GM23338 (cell line): Measurements from ENCODE around the gene TMEM134. TPM values are rescaled to one million over a fixed set of nuclear protein-coding genes. Genes with fewer than 3 reads are reported as not detected.

Experiments used
- ATAC-seq: fragments of 200-7000 bp; cut with Tn5 transposase; 3 replicates; pipeline ENCODE4 v1.9.1; 2020
- DNase-seq: peaks from one replicate; pipeline ENCODE4 v3.0.0-alpha.2; 2015; ENCODE audit warnings: low spot score
- H2AFZ ChIP-seq: fragments of 200-600 bp; sonication (generic); 2 replicates; pipeline ENCODE4 v1.8.0; 2016; ENCODE audit warnings: antibody characterized with exemption, mild to moderate bottlenecking, moderate library complexity
- H3F3A ChIP-seq: fragments of 200-600 bp; sonication (generic); replicated peaks from 2 replicates; pipeline ENCODE4 v1.8.0; 2017; ENCODE audit warnings: antibody characterized with exemption, mixed run types, low read depth
- H3K27ac ChIP-seq: fragments of 200-600 bp; sonication (generic); 2 replicates; pipeline ENCODE4 v1.6.1; 2016; ENCODE audit warnings: low read depth
- H3K27me3 ChIP-seq: fragments of 200-600 bp; sonication (generic); 2 replicates; pipeline ENCODE4 v1.8.0; 2016; ENCODE audit warnings: mild to moderate bottlenecking, mixed run types, moderate library complexity; ENCODE audit not compliant: insufficient read depth
- H3K36me3 ChIP-seq: fragments of 200-600 bp; sonication (generic); 2 replicates; pipeline ENCODE4 v1.8.0; 2016; ENCODE audit warnings: mild to moderate bottlenecking; ENCODE audit not compliant: insufficient read depth
- H3K4me1 ChIP-seq: fragments of 200-600 bp; sonication (generic); 2 replicates; pipeline ENCODE4 v1.8.0; 2016; ENCODE audit warnings: mild to moderate bottlenecking, moderate library complexity; ENCODE audit not compliant: insufficient read depth
- H3K4me2 ChIP-seq: fragments of 200-600 bp; sonication (generic); 2 replicates; pipeline ENCODE4 v1.7.1; 2017; ENCODE audit warnings: mixed run types
- H3K4me3 ChIP-seq: fragments of 200-600 bp; sonication (generic); 2 replicates; pipeline ENCODE4 v1.6.1; 2016; ENCODE audit warnings: mixed run types
- H3K79me2 ChIP-seq: fragments of 200-600 bp; sonication (generic); replicated peaks from 2 replicates; pipeline ENCODE4 v1.8.0; 2017; ENCODE audit warnings: mild to moderate bottlenecking; ENCODE audit not compliant: insufficient read depth
- H3K9me2 ChIP-seq: fragments of 200-600 bp; sonication (generic); 2 replicates; pipeline ENCODE4 v1.8.0; 2017; ENCODE audit not compliant: insufficient read depth
- H4K20me1 ChIP-seq: fragments of 200-600 bp; sonication (generic); replicated peaks from 2 replicates; pipeline ENCODE4 v1.8.0; 2017; ENCODE audit warnings: mild to moderate bottlenecking; ENCODE audit not compliant: insufficient read depth
- H3K27ac Mint-ChIP-seq: 2 replicates; pipeline ENCODE4 v1.8.0; 2020; ENCODE audit warnings: inconsistent platforms, mild to moderate bottlenecking, moderate library complexity, mixed read lengths
- H3K27me3 Mint-ChIP-seq: 3 replicates; pipeline ENCODE4 v1.8.0; 2022; ENCODE audit warnings: low read depth, mild to moderate bottlenecking, moderate library complexity, mixed read lengths, inconsistent platforms; ENCODE audit not compliant: insufficient read depth, poor library complexity
- H3K36me3 Mint-ChIP-seq: 3 replicates; pipeline ENCODE4 v1.8.0; 2021; ENCODE audit warnings: low read depth, mild to moderate bottlenecking, inconsistent platforms, moderate library complexity, mixed read lengths
- H3K4me1 Mint-ChIP-seq: 3 replicates; pipeline ENCODE4 v1.8.0; 2020; ENCODE audit warnings: mild to moderate bottlenecking, inconsistent platforms, mixed read lengths
- H3K4me3 Mint-ChIP-seq: 3 replicates; pipeline ENCODE4 v1.8.0; 2021; ENCODE audit warnings: moderate library complexity, mild to moderate bottlenecking, inconsistent platforms, mixed read lengths
- H3K9me3 Mint-ChIP-seq: 3 replicates; pipeline ENCODE4 v1.8.0; 2020; ENCODE audit warnings: moderate library complexity, mild to moderate bottlenecking, inconsistent platforms, mixed read lengths
- CREB1 ChIP-seq: fragments of 250-450 bp; sonication (Bioruptor Pico); IDR thresholded peaks from 2 replicates; pipeline ENCODE4 v1.5.0; 2020; ENCODE audit warnings: low read depth, mild to moderate bottlenecking, moderate library complexity
- EZH2 ChIP-seq: fragments of 200-600 bp; sonication (generic); IDR thresholded peaks from one replicate; pipeline ENCODE4 v1.8.0; 2017; ENCODE audit warnings: antibody characterized with exemption, mild to moderate bottlenecking, low read depth; ENCODE audit not compliant: unreplicated experiment
- EZH2phosphoT487 ChIP-seq: fragments of 200-600 bp; sonication (generic); IDR thresholded peaks from one replicate; pipeline ENCODE4 v1.8.1; 2018; ENCODE audit warnings: antibody characterized with exemption; ENCODE audit not compliant: unreplicated experiment
- JUNB ChIP-seq: IDR thresholded peaks from one replicate; pipeline ENCODE4 v1.6.1; 2016; ENCODE audit warnings: antibody characterized with exemption; ENCODE audit not compliant: unreplicated experiment
- NANOG ChIP-seq: IDR thresholded peaks from 2 replicates; pipeline ENCODE4 v1.6.1; 2016; ENCODE audit warnings: antibody characterized with exemption, borderline replicate concordance
- POLR2AphosphoS5 ChIP-seq: IDR thresholded peaks from 2 replicates; pipeline ENCODE4 v1.6.1; 2016; ENCODE audit warnings: antibody characterized with exemption, low read depth
- STAT1 ChIP-seq: IDR thresholded peaks from one replicate; pipeline ENCODE4 v1.6.1; 2016; ENCODE audit warnings: antibody characterized with exemption; ENCODE audit not compliant: unreplicated experiment
- ZNF114 ChIP-seq: fragments of 250-450 bp; sonication (Bioruptor Pico); IDR thresholded peaks from 2 replicates; pipeline ENCODE4 v1.5.0; 2020; ENCODE audit warnings: mild to moderate bottlenecking, moderate library complexity
- ZNF331 ChIP-seq: fragments of 250-450 bp; sonication (Bioruptor Pico); IDR thresholded peaks from 2 replicates; pipeline ENCODE4 v1.5.0; 2020; ENCODE audit warnings: low read depth, mild to moderate bottlenecking, moderate library complexity
- polyA plus RNA-seq: library from polyadenylated mRNA; unstranded; fragments of >200 nt; fragmentation: Nextera tagmentation; extraction: Ambion mirVana; gene quantifications from 2 replicates; pipeline ENCODE4 v1.2.1, GENCODE V29; 2016
- total RNA-seq: library from RNA; depleted of rRNA; stranded (reverse); fragments of >200 nt; shearing (Covaris generic); gene quantifications from 2 replicates; pipeline ENCODE4 v1.2.3, GENCODE V29; 2014
- TF ChIP-seq, protein P1 (sequence below): IDR thresholded peaks from one replicate; pipeline ENCODE4 v1.6.1; 2018; ENCODE audit warnings: antibody characterized with exemption; ENCODE audit not compliant: unreplicated experiment
- TF ChIP-seq, protein P2 (sequence below): fragments of 250-450 bp; sonication (Bioruptor Pico); IDR thresholded peaks from 2 replicates; pipeline ENCODE4 v1.5.0; 2020; ENCODE audit warnings: mild to moderate bottlenecking, moderate library complexity
- TF ChIP-seq, protein P3 (sequence below), 2 experiments: fragments of 200-600 bp in 1 of 2; sonication (generic) in 1 of 2; conservative IDR thresholded peaks; 2 replicates each; pipeline versions ENCODE4 v1.5.1 to v1.6.1; 2016 to 2017; ENCODE audit warnings: antibody characterized with exemption in 2 of 2, low read depth in 2 of 2, mild to moderate bottlenecking in 2 of 2, moderate library complexity in 1 of 2
- TF ChIP-seq, protein P4 (sequence below): IDR thresholded peaks from 2 replicates; pipeline ENCODE4 v1.6.1; 2016; ENCODE audit warnings: antibody characterized with exemption

The TMEM134 gene
- total and polyA plus RNA-seq, 2 experiments from 2014 or later: 61.4 to 69.2 TPM

DNA sequence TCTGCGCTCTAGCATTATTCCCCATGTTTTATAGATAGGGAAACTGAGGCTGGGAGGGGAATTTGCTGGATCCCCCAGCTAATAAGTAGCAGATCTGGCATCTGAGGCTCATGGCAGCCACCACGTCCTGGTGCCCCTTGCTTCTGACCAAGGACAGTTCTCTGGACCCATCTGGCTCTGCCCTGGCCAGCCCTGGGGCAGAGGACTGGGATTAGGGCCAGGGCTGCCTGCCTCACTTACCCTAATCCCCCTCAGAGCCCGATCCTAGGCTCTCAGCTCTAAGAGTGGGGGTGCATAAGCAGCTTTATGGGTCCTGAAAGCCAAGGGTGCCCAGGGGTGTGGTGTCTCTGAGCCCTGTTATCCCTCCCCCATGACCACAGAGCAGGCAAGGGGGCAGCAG, 14.0 kb downstream of the TMEM134 start, which contains the start of gene CABP4:
CABP4 (plus strand) TSS at position 301 of the 400 bp plus-strand sequence; CDS start at position 371, 70 bp downstream.
- no peaks in the 10 kb centered on the region for H3F3A ChIP-seq
- H3K79me2 ChIP-seq: no peaks in the 10 kb centered on the region
- no peaks in the 10 kb centered on the region for H3K4me1 ChIP-seq
- Mint-ChIP-seq H3K36me3 (no peaks in the 10 kb centered on the region), H3K9me3 (no peaks in the 10 kb centered on the region), H3K4me1 (no peaks in the 10 kb centered on the region), H3K4me3 (no peak within 1 kb of the TSS; the same call in 2 of the 3 replicates), H3K27ac (no peak within 1 kb of the TSS), H3K27me3 (peaks cover 8% of the 10 kb centered on the region)
- no peaks in the 10 kb centered on the region for H3K36me3 ChIP-seq
- no peaks in the 10 kb centered on the region for H4K20me1 ChIP-seq
- H3K27ac ChIP-seq: no peak within 1 kb of the TSS
- TF ChIP-seq, protein P1, sequence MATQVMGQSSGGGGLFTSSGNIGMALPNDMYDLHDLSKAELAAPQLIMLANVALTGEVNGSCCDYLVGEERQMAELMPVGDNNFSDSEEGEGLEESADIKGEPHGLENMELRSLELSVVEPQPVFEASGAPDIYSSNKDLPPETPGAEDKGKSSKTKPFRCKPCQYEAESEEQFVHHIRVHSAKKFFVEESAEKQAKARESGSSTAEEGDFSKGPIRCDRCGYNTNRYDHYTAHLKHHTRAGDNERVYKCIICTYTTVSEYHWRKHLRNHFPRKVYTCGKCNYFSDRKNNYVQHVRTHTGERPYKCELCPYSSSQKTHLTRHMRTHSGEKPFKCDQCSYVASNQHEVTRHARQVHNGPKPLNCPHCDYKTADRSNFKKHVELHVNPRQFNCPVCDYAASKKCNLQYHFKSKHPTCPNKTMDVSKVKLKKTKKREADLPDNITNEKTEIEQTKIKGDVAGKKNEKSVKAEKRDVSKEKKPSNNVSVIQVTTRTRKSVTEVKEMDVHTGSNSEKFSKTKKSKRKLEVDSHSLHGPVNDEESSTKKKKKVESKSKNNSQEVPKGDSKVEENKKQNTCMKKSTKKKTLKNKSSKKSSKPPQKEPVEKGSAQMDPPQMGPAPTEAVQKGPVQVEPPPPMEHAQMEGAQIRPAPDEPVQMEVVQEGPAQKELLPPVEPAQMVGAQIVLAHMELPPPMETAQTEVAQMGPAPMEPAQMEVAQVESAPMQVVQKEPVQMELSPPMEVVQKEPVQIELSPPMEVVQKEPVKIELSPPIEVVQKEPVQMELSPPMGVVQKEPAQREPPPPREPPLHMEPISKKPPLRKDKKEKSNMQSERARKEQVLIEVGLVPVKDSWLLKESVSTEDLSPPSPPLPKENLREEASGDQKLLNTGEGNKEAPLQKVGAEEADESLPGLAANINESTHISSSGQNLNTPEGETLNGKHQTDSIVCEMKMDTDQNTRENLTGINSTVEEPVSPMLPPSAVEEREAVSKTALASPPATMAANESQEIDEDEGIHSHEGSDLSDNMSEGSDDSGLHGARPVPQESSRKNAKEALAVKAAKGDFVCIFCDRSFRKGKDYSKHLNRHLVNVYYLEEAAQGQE: no peak
- TF ChIP-seq ZNF114 (CRISPR knock-in tag) (no peak), EZH2phosphoT487 (no peak), ZNF331 (CRISPR knock-in tag) (no peak), CREB1 (CRISPR knock-in tag) (no peak), NANOG (no peak), STAT1 (no peak), JUNB (no peak), EZH2 (no peak), POLR2AphosphoS5 (no peak)
- TF ChIP-seq, protein P2, sequence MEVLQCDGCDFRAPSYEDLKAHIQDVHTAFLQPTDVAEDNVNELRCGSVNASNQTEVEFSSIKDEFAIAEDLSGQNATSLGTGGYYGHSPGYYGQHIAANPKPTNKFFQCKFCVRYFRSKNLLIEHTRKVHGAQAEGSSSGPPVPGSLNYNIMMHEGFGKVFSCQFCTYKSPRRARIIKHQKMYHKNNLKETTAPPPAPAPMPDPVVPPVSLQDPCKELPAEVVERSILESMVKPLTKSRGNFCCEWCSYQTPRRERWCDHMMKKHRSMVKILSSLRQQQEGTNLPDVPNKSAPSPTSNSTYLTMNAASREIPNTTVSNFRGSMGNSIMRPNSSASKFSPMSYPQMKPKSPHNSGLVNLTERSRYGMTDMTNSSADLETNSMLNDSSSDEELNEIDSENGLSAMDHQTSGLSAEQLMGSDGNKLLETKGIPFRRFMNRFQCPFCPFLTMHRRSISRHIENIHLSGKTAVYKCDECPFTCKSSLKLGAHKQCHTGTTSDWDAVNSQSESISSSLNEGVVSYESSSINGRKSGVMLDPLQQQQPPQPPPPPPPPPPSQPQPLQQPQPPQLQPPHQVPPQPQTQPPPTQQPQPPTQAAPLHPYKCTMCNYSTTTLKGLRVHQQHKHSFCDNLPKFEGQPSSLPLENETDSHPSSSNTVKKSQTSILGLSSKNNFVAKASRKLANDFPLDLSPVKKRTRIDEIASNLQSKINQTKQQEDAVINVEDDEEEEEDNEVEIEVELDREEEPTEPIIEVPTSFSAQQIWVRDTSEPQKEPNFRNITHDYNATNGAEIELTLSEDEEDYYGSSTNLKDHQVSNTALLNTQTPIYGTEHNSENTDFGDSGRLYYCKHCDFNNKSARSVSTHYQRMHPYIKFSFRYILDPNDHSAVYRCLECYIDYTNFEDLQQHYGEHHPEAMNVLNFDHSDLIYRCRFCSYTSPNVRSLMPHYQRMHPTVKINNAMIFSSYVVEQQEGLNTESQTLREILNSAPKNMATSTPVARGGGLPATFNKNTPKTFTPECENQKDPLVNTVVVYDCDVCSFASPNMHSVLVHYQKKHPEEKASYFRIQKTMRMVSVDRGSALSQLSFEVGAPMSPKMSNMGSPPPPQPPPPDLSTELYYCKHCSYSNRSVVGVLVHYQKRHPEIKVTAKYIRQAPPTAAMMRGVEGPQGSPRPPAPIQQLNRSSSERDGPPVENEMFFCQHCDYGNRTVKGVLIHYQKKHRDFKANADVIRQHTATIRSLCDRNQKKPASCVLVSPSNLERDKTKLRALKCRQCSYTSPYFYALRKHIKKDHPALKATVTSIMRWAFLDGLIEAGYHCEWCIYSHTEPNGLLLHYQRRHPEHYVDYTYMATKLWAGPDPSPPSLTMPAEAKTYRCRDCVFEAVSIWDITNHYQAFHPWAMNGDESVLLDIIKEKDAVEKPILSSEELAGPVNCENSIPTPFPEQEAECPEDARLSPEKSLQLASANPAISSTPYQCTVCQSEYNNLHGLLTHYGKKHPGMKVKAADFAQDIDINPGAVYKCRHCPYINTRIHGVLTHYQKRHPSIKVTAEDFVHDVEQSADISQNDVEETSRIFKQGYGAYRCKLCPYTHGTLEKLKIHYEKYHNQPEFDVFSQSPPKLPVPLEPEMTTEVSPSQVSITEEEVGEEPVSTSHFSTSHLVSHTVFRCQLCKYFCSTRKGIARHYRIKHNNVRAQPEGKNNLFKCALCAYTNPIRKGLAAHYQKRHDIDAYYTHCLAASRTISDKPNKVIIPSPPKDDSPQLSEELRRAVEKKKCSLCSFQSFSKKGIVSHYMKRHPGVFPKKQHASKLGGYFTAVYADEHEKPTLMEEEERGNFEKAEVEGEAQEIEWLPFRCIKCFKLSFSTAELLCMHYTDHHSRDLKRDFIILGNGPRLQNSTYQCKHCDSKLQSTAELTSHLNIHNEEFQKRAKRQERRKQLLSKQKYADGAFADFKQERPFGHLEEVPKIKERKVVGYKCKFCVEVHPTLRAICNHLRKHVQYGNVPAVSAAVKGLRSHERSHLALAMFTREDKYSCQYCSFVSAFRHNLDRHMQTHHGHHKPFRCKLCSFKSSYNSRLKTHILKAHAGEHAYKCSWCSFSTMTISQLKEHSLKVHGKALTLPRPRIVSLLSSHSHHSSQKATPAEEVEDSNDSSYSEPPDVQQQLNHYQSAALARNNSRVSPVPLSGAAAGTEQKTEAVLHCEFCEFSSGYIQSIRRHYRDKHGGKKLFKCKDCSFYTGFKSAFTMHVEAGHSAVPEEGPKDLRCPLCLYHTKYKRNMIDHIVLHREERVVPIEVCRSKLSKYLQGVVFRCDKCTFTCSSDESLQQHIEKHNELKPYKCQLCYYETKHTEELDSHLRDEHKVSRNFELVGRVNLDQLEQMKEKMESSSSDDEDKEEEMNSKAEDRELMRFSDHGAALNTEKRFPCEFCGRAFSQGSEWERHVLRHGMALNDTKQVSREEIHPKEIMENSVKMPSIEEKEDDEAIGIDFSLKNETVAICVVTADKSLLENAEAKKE (CRISPR knock-in tag): no peak
- TF ChIP-seq, protein P3, sequence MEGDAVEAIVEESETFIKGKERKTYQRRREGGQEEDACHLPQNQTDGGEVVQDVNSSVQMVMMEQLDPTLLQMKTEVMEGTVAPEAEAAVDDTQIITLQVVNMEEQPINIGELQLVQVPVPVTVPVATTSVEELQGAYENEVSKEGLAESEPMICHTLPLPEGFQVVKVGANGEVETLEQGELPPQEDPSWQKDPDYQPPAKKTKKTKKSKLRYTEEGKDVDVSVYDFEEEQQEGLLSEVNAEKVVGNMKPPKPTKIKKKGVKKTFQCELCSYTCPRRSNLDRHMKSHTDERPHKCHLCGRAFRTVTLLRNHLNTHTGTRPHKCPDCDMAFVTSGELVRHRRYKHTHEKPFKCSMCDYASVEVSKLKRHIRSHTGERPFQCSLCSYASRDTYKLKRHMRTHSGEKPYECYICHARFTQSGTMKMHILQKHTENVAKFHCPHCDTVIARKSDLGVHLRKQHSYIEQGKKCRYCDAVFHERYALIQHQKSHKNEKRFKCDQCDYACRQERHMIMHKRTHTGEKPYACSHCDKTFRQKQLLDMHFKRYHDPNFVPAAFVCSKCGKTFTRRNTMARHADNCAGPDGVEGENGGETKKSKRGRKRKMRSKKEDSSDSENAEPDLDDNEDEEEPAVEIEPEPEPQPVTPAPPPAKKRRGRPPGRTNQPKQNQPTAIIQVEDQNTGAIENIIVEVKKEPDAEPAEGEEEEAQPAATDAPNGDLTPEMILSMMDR (conservative IDR thresholded peaks at IDR 0.05; ENCODE audit: low read depth in 2 of 2): no peak
- TF ChIP-seq, protein P4, sequence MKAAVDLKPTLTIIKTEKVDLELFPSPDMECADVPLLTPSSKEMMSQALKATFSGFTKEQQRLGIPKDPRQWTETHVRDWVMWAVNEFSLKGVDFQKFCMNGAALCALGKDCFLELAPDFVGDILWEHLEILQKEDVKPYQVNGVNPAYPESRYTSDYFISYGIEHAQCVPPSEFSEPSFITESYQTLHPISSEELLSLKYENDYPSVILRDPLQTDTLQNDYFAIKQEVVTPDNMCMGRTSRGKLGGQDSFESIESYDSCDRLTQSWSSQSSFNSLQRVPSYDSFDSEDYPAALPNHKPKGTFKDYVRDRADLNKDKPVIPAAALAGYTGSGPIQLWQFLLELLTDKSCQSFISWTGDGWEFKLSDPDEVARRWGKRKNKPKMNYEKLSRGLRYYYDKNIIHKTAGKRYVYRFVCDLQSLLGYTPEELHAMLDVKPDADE: no peak
- no peak within 1 kb of the TSS for H3K4me3 ChIP-seq
- no peak within 1 kb of the TSS for H2AFZ ChIP-seq
- no peak within 1 kb of the TSS for H3K4me2 ChIP-seq
- H3K9me2 ChIP-seq: no peaks in the 10 kb centered on the region
- ATAC-seq: no peak
- no peak for DNase-seq
- H3K27me3 ChIP-seq: no peaks in the 10 kb centered on the region
